Ascending aorta (tissue), 2 donors: ENCODE measurements around the gene ZBTB16. TPM values are rescaled to one million over a fixed set of nuclear protein-coding genes. Genes with fewer than 3 reads are reported as not detected.

Experiments
- DNase-seq, 2 donors: peaks; one replicate each; pipeline ENCODE4 v3.0.0-alpha.2; 2019; ENCODE audit warnings: low spot score in 2 of 2
- H3K27ac ChIP-seq, 2 donors: fragments of 200-600 bp; sonication (generic); one replicate each; pipeline ENCODE4 v1.5.1; 2016 to 2017; ENCODE audit warnings: mild to moderate bottlenecking in 1 of 2
- H3K27me3 ChIP-seq: fragments of 200-600 bp; sonication (generic); one replicate; pipeline ENCODE4 v1.5.1; 2017
- H3K36me3 ChIP-seq, 2 donors: fragments of 200-600 bp; sonication (generic); one replicate each; pipeline ENCODE4 v1.5.1; 2016
- H3K4me1 ChIP-seq, 2 donors: fragments of 200-600 bp; sonication (generic); one replicate each; pipeline ENCODE4 v1.5.1; 2016 to 2017; ENCODE audit warnings: mild to moderate bottlenecking in 1 of 2
- H3K4me3 ChIP-seq, 2 donors: fragments of 200-600 bp; sonication (generic); one replicate each; pipeline ENCODE4 v1.5.1; 2016 to 2017; ENCODE audit warnings: mild to moderate bottlenecking in 1 of 2
- H3K9me3 ChIP-seq, 2 donors: fragments of 200-600 bp; sonication (generic); one replicate each; pipeline ENCODE4 v1.5.1; 2016
- CTCF ChIP-seq, 3 experiments: fragments of 200-600 bp in 2 of 3; fragments of 450-650 bp in 1 of 3; sonication (generic) in 2 of 3; IDR thresholded peaks; one replicate each; pipeline ENCODE4 v1.5.1; 2016 to 2019; ENCODE audit warnings: antibody characterized with exemption in 3 of 3, mild to moderate bottlenecking in 1 of 3, moderate library complexity in 1 of 3
- intact Hi-C: fragments of 100-400 bp; cut with DNase I; formaldehyde crosslinking; loops from one replicate; pipeline ENCODE4 v1.15.1; 2023
- total RNA-seq: library from RNA; depleted of rRNA; stranded (reverse); fragments of >200 nt; gene quantifications from one replicate; pipeline ENCODE4 v1.1.0, GENCODE V29; 2016

The ZBTB16 gene
- total RNA-seq, 1 donor from 2014 or later: 344 TPM

- no peak for TF ChIP-seq CTCF (IDR thresholded peaks at IDR 0.05)
- peaks cover 3 to 39% of the 10 kb centered on the region in 2 donors for H3K4me1 ChIP-seq
- peaks cover 4 to 9% of the 10 kb centered on the region in 2 donors for H3K36me3 ChIP-seq
Measured at GRCh38 chr11:114293201-114293711, 233.7 kb downstream of the ZBTB16 start.

GRCh38 chr11:114295676-114296604, 236.4 kb downstream of the ZBTB16 start, which contains the start of gene NNMT:
Gene NNMT, plus strand, starts transcription at chr11:114296399. Its CDS starts 158 bp downstream, at chr11:114296557.
- intact Hi-C loops: loop anchor here (1.0 to 5.0 kb wide), 3 partner anchors 11 to 134 kb away; partner anchors contain the start of genes C11orf71 and RBM7

More at GRCh38 chr11:114293201-114293711, 233.7 kb downstream of the ZBTB16 start:
- no peak for DNase-seq
- Histone ChIP-seq H3K27me3 (no peaks in the 10 kb centered on the region), H3K27ac (peak overlapping the region; percentile 97 to 99), H3K4me3 (no peak overlapping the region), H3K9me3 (no peaks in the 10 kb centered on the region)
- intact Hi-C loops: no loop called here

GRCh38 chr11:114296605-114297372, 237.3 kb downstream of the ZBTB16 start:
- H3K9me3 ChIP-seq: peaks cover 0 to 9% of the 10 kb centered on the region in 2 donors
- H3K27ac ChIP-seq: peak overlapping the region; percentile 97 to 99
- H3K4me1 ChIP-seq: peaks cover 3 to 26% of the 10 kb centered on the region in 2 donors
- TF ChIP-seq CTCF (IDR thresholded peaks at IDR 0.05): no peak
- intact Hi-C loops: loop anchor here (1.0 to 5.0 kb wide), 3 partner anchors 11 to 134 kb away; partner anchors contain the start of genes C11orf71 and RBM7
- peak overlapping the region; percentile 47 to 76 for H3K4me3 ChIP-seq
- no peak for DNase-seq
- H3K36me3 ChIP-seq: peaks cover 21 to 44% of the 10 kb centered on the region in 2 donors
- H3K27me3 ChIP-seq: no peaks in the 10 kb centered on the region

More at GRCh38 chr11:114295676-114296604, 236.4 kb downstream of the ZBTB16 start, which contains the start of gene NNMT:
- Histone ChIP-seq H3K27me3 (no peaks in the 10 kb centered on the region), H3K9me3 (peaks cover 0 to 9% of the 10 kb centered on the region in 2 donors), H3K4me3 (peak within 1 kb of the TSS; percentile 47 to 76), H3K36me3 (peaks cover 14 to 36% of the 10 kb centered on the region in 2 donors), H3K27ac (peak within 1 kb of the TSS; percentile 97 to 99), H3K4me1 (peaks cover 3 to 33% of the 10 kb centered on the region in 2 donors)
- TF ChIP-seq CTCF (IDR thresholded peaks at IDR 0.05): no peak
- peak in 1 of 2 donors; percentile 93 for DNase-seq

GRCh38 chr11:114297806-114298709, 238.5 kb downstream of the ZBTB16 start:
- TF ChIP-seq CTCF (IDR thresholded peaks at IDR 0.05): no peak
- peaks cover 28 to 57% of the 10 kb centered on the region in 2 donors for H3K36me3 ChIP-seq
- DNase-seq: no peak
- intact Hi-C loops: loop anchor here (5.0 kb wide), 2 partner anchors 104 to 136 kb away; partner anchors contain the start of genes C11orf71 and RBM7
- peaks cover 0 to 18% of the 10 kb centered on the region in 2 donors for H3K4me1 ChIP-seq
- H3K27ac ChIP-seq: peak overlapping the region; percentile 97 to 99
- H3K9me3 ChIP-seq: peaks cover 0 to 15% of the 10 kb centered on the region in 2 donors
- peak overlapping the region; percentile 47 to 76 for H3K4me3 ChIP-seq
- H3K27me3 ChIP-seq: no peaks in the 10 kb centered on the region
